A673 (cell line): ENCODE data around the gene ALPP. TPM values are rescaled to one million over a fixed set of nuclear protein-coding genes. Genes with fewer than 3 reads are reported as not detected.

ENCODE experiments used
- BruUV-seq: library from RNA; stranded (reverse); fragments of 400-500 nt; replicated peaks from 2 replicates; lab custom pipeline; 2021; lab: Mats Ljungman, UMichigan
- CTCF ChIA-PET: fragments of 300-600 bp; sonication (Branson Sonifier 250); formaldehyde crosslinking; loops from one replicate; lab custom pipeline; 2022; ENCODE audit warnings: antibody characterized with exemption; lab: Charles Lee
- POLR2A ChIA-PET: fragments of 300-600 bp; sonication (Branson Sonifier 250); formaldehyde crosslinking; loops from one replicate; lab custom pipeline; 2022; ENCODE audit warnings: antibody characterized with exemption; ENCODE audit not compliant: low non-redundant PET; lab: Charles Lee
- DNase-seq: peaks from one replicate; pipeline ENCODE4 v3.0.0-alpha.2; 2015; ENCODE audit warnings: low spot score
- H3K27ac ChIP-seq: fragments of 200-600 bp; sonication (generic); 2 replicates; pipeline ENCODE4 v1.5.1; 2016; ENCODE audit warnings: mixed run types, low read depth, mild to moderate bottlenecking, mixed read lengths, antibody characterized with exemption, low read length; ENCODE audit not compliant: poor library complexity, severe bottlenecking
- H3K27me3 ChIP-seq: fragments of 200-600 bp; sonication (generic); replicated peaks from 2 replicates; pipeline ENCODE4 v1.6.1; 2017; ENCODE audit warnings: mixed run types, low read depth, mild to moderate bottlenecking, mixed read lengths, antibody characterized with exemption, low read length; ENCODE audit not compliant: insufficient read depth, poor library complexity
- H3K36me3 ChIP-seq: fragments of 200-600 bp; sonication (generic); 2 replicates; pipeline ENCODE4 v1.6.1; 2016; ENCODE audit warnings: mixed run types, mild to moderate bottlenecking, mixed read lengths, antibody characterized with exemption, low read length; ENCODE audit not compliant: insufficient read depth, poor library complexity, severe bottlenecking
- H3K4me1 ChIP-seq: fragments of 200-600 bp; sonication (generic); 2 replicates; pipeline ENCODE4 v1.6.1; 2017; ENCODE audit warnings: mixed run types, mild to moderate bottlenecking, mixed read lengths, antibody characterized with exemption, low read length; ENCODE audit not compliant: insufficient read depth, poor library complexity, severe bottlenecking
- H3K4me3 ChIP-seq: fragments of 200-600 bp; sonication (generic); 2 replicates; pipeline ENCODE4 v1.5.1; 2016; ENCODE audit warnings: low read depth, mixed run types, mild to moderate bottlenecking, mixed read lengths, low read length; ENCODE audit not compliant: poor library complexity, severe bottlenecking
- H3K9me3 ChIP-seq: fragments of 200-600 bp; sonication (generic); 2 replicates; pipeline ENCODE4 v1.6.1; 2016; ENCODE audit warnings: mixed run types, low read depth, mild to moderate bottlenecking, mixed read lengths, antibody characterized with exemption, low read length; ENCODE audit not compliant: poor library complexity, severe bottlenecking
- CTCF ChIP-seq: fragments of 300-800, 200-600 bp; sonication (generic); conservative IDR thresholded peaks from 2 replicates; pipeline ENCODE4 v1.5.1; 2017; ENCODE audit warnings: low read depth, mild to moderate bottlenecking, antibody characterized with exemption, low read length, moderate library complexity, mixed read lengths
- EZH2 ChIP-seq: fragments of 200-600 bp; sonication (generic); IDR thresholded peaks from 2 replicates; pipeline ENCODE4 v1.6.1; 2017; ENCODE audit warnings: borderline replicate concordance, low read depth, mild to moderate bottlenecking, mixed read lengths, antibody characterized with exemption, low read length; ENCODE audit not compliant: poor library complexity, severe bottlenecking
- intact Hi-C: fragments of 100-400 bp; cut with micrococcal nuclease; formaldehyde crosslinking; loops from one replicate; pipeline ENCODE4 v1.10.0; 2022; ENCODE audit not compliant: unreplicated experiment
- total RNA-seq: library from RNA; stranded (reverse); gene quantifications from 2 replicates; pipeline ENCODE4 v1.2.3, GENCODE V29; 2021

ALPP gene
- total RNA-seq, 1 experiment from 2014 or later, result not detected

GRCh38 chr2:232396683-232397082 is 18.1 kb downstream of the ALPP start:
- Histone ChIP-seq H3K36me3 (no peaks in the 10 kb centered on the region), H3K4me1 (no peaks in the 10 kb centered on the region), H3K4me3 (no peak overlapping the region), H3K27me3 (peaks cover 22% of the 10 kb centered on the region), H3K27ac (no peak overlapping the region), H3K9me3 (no peaks in the 10 kb centered on the region)
- no peak for TF ChIP-seq EZH2
- TF ChIP-seq CTCF, result no peak
- BruUV-seq, result no TSS peak
- ChIA-PET CTCF (interaction anchor here (0.6 kb wide), 1 partner anchor 25 kb away, joined by 6 read pairs; no protein-coding TSS in a partner anchor), POLR2A (no interaction called here)
- no peak for DNase-seq
- intact Hi-C loops, result no loop called here

DNA sequence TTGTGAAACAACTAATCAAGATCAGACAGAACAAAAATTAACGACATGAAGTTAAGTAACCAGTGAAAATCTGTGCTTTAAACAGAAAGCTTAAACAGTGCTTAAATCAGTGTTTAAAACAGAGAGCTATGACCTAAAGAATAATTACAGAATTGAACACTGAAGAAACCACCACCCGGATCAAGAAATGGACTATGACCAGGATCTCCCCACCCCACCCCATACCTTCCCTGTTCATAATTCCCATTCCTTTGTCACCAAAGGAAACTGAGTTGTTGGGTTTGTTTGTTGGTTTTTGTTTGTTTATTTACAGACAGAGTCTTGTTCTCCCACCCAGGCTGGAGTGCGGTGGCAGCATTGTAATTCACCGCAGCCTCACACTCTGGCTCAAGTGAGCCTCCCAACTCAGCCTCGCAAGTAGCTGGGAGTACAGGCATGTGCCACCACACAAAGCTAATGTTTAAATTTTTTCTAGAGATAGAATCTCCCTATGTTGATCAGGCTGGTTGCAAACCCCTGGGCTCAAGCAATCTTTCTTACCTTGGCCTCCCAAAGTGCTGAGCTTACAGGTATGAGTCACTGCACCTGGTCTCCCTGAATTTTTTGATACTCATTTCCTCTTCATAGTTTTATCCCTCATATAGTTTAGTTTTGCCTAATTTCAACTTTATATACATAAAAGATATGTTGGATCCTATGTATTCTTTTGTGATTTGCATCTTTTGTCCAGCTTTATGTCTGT is 19.9 kb downstream of the ALPP start:
- BruUV-seq, result no TSS peak
- Histone ChIP-seq H3K4me1 (no peaks in the 10 kb centered on the region), H3K27ac (no peak overlapping the region), H3K4me3 (no peak overlapping the region), H3K27me3 (peaks cover 16% of the 10 kb centered on the region), H3K36me3 (no peaks in the 10 kb centered on the region), H3K9me3 (no peaks in the 10 kb centered on the region)
- ChIA-PET CTCF (no interaction called here), POLR2A (no interaction called here)
- DNase-seq, result no peak
- intact Hi-C loops, result no loop called here
- TF ChIP-seq CTCF (no peak), EZH2 (no peak)

DNA sequence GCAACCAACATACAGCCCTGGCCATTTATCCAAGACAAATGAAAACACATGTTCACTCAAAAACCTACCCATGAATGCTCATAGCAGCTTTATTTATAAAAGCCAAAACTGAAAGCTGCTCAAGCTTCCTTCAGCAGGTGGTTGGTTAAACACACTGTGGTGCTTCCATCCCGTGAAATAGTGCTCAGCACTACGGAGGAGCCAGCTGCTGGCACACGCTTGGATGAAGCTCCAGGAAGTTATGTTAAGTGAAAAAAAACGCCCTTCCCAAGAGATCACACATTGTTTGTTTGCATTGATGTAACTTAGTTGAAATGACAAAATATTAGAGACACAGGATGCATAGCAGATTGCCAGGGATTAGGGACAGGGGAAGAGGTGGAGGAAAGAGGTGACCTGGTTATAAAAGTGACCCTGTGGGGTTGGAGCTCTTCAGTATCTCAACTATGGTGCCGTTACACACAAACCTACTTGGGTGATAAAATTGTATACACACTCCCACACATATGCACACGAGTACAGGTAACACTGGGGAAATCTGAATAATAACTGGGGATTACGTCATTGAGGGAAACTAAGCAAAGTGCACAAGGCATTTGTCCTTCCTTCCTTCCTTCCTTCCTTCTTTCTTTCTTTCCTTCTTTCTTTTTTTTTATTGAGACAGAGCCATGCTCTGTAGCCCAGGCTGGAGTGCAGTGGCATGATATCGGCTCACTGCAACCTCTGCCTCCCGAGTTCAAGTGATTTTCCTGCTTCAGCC is 21.9 kb downstream of the ALPP start:
- H3K4me1 ChIP-seq, result no peaks in the 10 kb centered on the region
- no peak for DNase-seq
- H3K27ac ChIP-seq, result no peak overlapping the region
- BruUV-seq, result no TSS peak
- ChIA-PET POLR2A (no interaction called here), CTCF (interaction anchor here (0.6 kb wide), 1 partner anchor 15 kb away, joined by 3 read pairs; no protein-coding TSS in a partner anchor)
- peaks cover 11% of the 10 kb centered on the region for H3K27me3 ChIP-seq
- H3K4me3 ChIP-seq, result no peak overlapping the region
- intact Hi-C loops, result no loop called here
- no peaks in the 10 kb centered on the region for H3K9me3 ChIP-seq
- TF ChIP-seq CTCF (no peak), EZH2 (no peak)
- H3K36me3 ChIP-seq, result no peaks in the 10 kb centered on the region
